H1 (cell line): ENCODE measurements around the gene CREB3. TPM values are rescaled to one million over a fixed set of nuclear protein-coding genes. Genes with fewer than 3 reads are reported as not detected.

Source experiments
- CTCF ChIA-PET: fragments of 300-600 bp; sonication (Branson Sonifier 250); formaldehyde crosslinking; loops from one replicate; lab custom pipeline; 2021; ENCODE audit not compliant: partially characterized antibody; lab: Charles Lee
- POLR2A ChIA-PET: fragments of 300-600 bp; sonication (Branson Sonifier 250); formaldehyde crosslinking; loops from one replicate; lab custom pipeline; 2021; ENCODE audit warnings: inconsistent platforms; ENCODE audit not compliant: partially characterized antibody; lab: Charles Lee
- DNase-seq, 2 experiments: peaks; one replicate each; pipeline versions ENCODE4 v3.0.0 to v3.0.0-alpha.2; 2010 to 2022; ENCODE audit warnings: low spot score in 2 of 2, low read depth in 1 of 2, mixed read lengths in 1 of 2
- FAIRE-seq: peaks from 2 replicates; lab custom pipeline; 2011; peaks lifted over from hg19 to GRCh38; lab: Jason Lieb, UNC
- H2AFZ ChIP-seq: 2 replicates; pipeline ENCODE4 v1.8.1; 2012; ENCODE audit warnings: low read length, inconsistent platforms
- H2AK5ac ChIP-seq: 2 replicates; pipeline ENCODE4 v1.6.1; 2013; ENCODE audit warnings: low read depth, low read length
- H2BK120ac ChIP-seq: replicated peaks from 2 replicates; pipeline ENCODE3; 2013; ENCODE audit warnings: low read depth, low read length, inconsistent platforms
- H2BK12ac ChIP-seq: 2 replicates; pipeline ENCODE4 v1.6.1; 2013; ENCODE audit warnings: low read depth, low read length
- H2BK15ac ChIP-seq: 2 replicates; pipeline ENCODE4 v1.6.1; 2013; ENCODE audit warnings: low read length
- H2BK20ac ChIP-seq: 2 replicates; pipeline ENCODE4 v1.6.1; 2013; ENCODE audit warnings: low read length
- H2BK5ac ChIP-seq: 2 replicates; pipeline ENCODE4 v1.6.1; 2013; ENCODE audit warnings: low read depth, low read length
- H3K14ac ChIP-seq: 2 replicates; pipeline ENCODE4 v1.6.1; 2013; ENCODE audit warnings: inconsistent platforms; ENCODE audit not compliant: insufficient read length
- H3K18ac ChIP-seq: 2 replicates; pipeline ENCODE4 v1.6.1; 2013; ENCODE audit warnings: low read length; ENCODE audit errors: extremely low read depth
- H3K23ac ChIP-seq: 2 replicates; pipeline ENCODE4 v1.6.1; 2013; ENCODE audit warnings: inconsistent platforms; ENCODE audit not compliant: insufficient read length
- H3K23me2 ChIP-seq: 2 replicates; pipeline ENCODE4 v1.6.1; 2013; ENCODE audit warnings: low read depth, low read length
- H3K27ac ChIP-seq: 2 replicates; pipeline ENCODE4 v1.6.1; 2011; ENCODE audit warnings: low read depth, low read length, inconsistent platforms
- H3K27me3 ChIP-seq, 4 experiments: replicated peaks in 1 of 4; 1 replicate in 1 of 4; 2 replicates in 3 of 4; pipeline versions ENCODE4 v1.6.1 to v1.8.1; 2011 to 2013; ENCODE audit warnings: low read length in 3 of 4, mild to moderate bottlenecking in 3 of 4, inconsistent platforms in 2 of 4, mixed read lengths in 2 of 4, moderate library complexity in 1 of 4; ENCODE audit not compliant: control insufficient read depth in 3 of 4, insufficient read depth in 3 of 4; ENCODE audit errors: extremely low read depth in 1 of 4
- H3K36me3 ChIP-seq, 4 experiments: 2 replicates each; pipeline versions ENCODE4 v1.6.1 to v1.8.1; 2011 to 2013; ENCODE audit warnings: mild to moderate bottlenecking in 4 of 4, low read length in 3 of 4, moderate library complexity in 2 of 4, control low read depth in 1 of 4, inconsistent platforms in 1 of 4; ENCODE audit not compliant: insufficient read depth in 4 of 4, control insufficient read depth in 2 of 4
- H3K4ac ChIP-seq: replicated peaks from 2 replicates; pipeline ENCODE3; 2013; ENCODE audit warnings: low read length, low read depth, mixed read lengths, inconsistent platforms; ENCODE audit not compliant: insufficient read length
- H3K4me1 ChIP-seq, 4 experiments: replicated peaks in 1 of 4; 1 replicate in 1 of 4; 2 replicates in 3 of 4; pipeline versions ENCODE4 v1.6.1 to v1.8.1; 2011 to 2013; ENCODE audit warnings: low read length in 3 of 4, inconsistent platforms in 2 of 4, mixed read lengths in 1 of 4; ENCODE audit not compliant: insufficient read depth in 4 of 4, control insufficient read depth in 3 of 4
- H3K4me2 ChIP-seq, 2 experiments: 2 replicates each; pipeline versions ENCODE4 v1.6.1 to v1.8.1; 2011 to 2013; ENCODE audit warnings: low read depth in 2 of 2, low read length in 2 of 2, control low read depth in 1 of 2, inconsistent platforms in 1 of 2, mild to moderate bottlenecking in 1 of 2; ENCODE audit not compliant: insufficient read depth in 1 of 2
- H3K4me3 ChIP-seq, 4 experiments: fragments of 200-600, 300-600 bp in 1 of 4; sonication (generic), shearing (Covaris generic), sonication (Bioruptor Twin) in 1 of 4; 2 replicates each; pipeline versions ENCODE4 v1.5.1 to v1.8.1; 2011 to 2016; ENCODE audit warnings: low read length in 4 of 4, low read depth in 3 of 4, control low read depth in 2 of 4, inconsistent platforms in 2 of 4, mild to moderate bottlenecking in 2 of 4, mixed read lengths in 1 of 4, moderate library complexity in 1 of 4; ENCODE audit not compliant: insufficient read depth in 2 of 4; ENCODE audit errors: extremely low read depth in 1 of 4
- H3K56ac ChIP-seq: replicated peaks from 2 replicates; pipeline ENCODE3; 2013; ENCODE audit warnings: low read depth, mild to moderate bottlenecking, mixed read lengths, low read length, inconsistent platforms; ENCODE audit not compliant: insufficient read length
- H3K79me1 ChIP-seq: 2 replicates; pipeline ENCODE4 v1.6.1; 2013; ENCODE audit warnings: low read depth, low read length, control low read depth
- H3K79me2 ChIP-seq, 2 experiments: 2 replicates each; pipeline versions ENCODE4 v1.6.1 to v1.8.1; 2012 to 2013; ENCODE audit warnings: low read length in 2 of 2, mild to moderate bottlenecking in 2 of 2, inconsistent platforms in 1 of 2; ENCODE audit not compliant: insufficient read depth in 2 of 2, control insufficient read depth in 1 of 2
- H3K9ac ChIP-seq, 4 experiments: replicated peaks in 1 of 4; 1 replicate in 1 of 4; 2 replicates in 3 of 4; pipeline versions ENCODE4 v1.6.1 to v1.8.1; 2011 to 2013; ENCODE audit warnings: low read depth in 3 of 4, low read length in 3 of 4, control low read depth in 2 of 4, mild to moderate bottlenecking in 2 of 4, moderate library complexity in 2 of 4, inconsistent platforms in 1 of 4; ENCODE audit errors: extremely low read depth in 1 of 4
- H3K9me3 ChIP-seq, 2 experiments: 2 replicates each; pipeline versions ENCODE4 v1.6.1 to v1.8.1; 2012 to 2013; ENCODE audit warnings: mild to moderate bottlenecking in 2 of 2, moderate library complexity in 2 of 2, control low read depth in 1 of 2, inconsistent platforms in 1 of 2, low read depth in 1 of 2, low read length in 1 of 2, mixed read lengths in 1 of 2; ENCODE audit not compliant: insufficient read depth in 2 of 2
- H4K20me1 ChIP-seq, 2 experiments: replicated peaks in 1 of 2; 2 replicates each; pipeline versions ENCODE3 to v1.8.1; 2011 to 2013; ENCODE audit warnings: inconsistent platforms in 2 of 2, low read length in 2 of 2, mild to moderate bottlenecking in 1 of 2; ENCODE audit not compliant: insufficient read depth in 2 of 2, control insufficient read depth in 1 of 2
- H4K5ac ChIP-seq: 2 replicates; pipeline ENCODE4 v1.6.1; 2013; ENCODE audit warnings: low read length, low read depth, mixed read lengths, inconsistent platforms; ENCODE audit not compliant: insufficient read length
- H4K8ac ChIP-seq: 2 replicates; pipeline ENCODE4 v1.8.0; 2013; ENCODE audit warnings: mild to moderate bottlenecking, moderate library complexity, low read length, inconsistent platforms; ENCODE audit not compliant: insufficient read depth; ENCODE audit errors: extremely low read depth
- H4K91ac ChIP-seq: replicated peaks from 2 replicates; pipeline ENCODE3; 2013; ENCODE audit warnings: low read length, mixed read lengths, inconsistent platforms; ENCODE audit not compliant: insufficient read length
- ASH2L ChIP-seq: fragments of 200-600, 300-600 bp; sonication (generic); IDR thresholded peaks from one replicate; pipeline ENCODE4 v1.7.1; 2017; ENCODE audit warnings: low read length
- BRCA1 ChIP-seq: IDR thresholded peaks from 2 replicates; pipeline ENCODE4 v1.6.1; 2012; ENCODE audit warnings: low read depth, low read length, improper control_type of control experiment
- CTCF ChIP-seq, 3 experiments: IDR thresholded peaks; 1 replicate in 2 of 3; 2 replicates in 1 of 3; pipeline versions ENCODE4 v1.5.1 to v1.6.1; 2011; ENCODE audit warnings: low read length in 3 of 3, mild to moderate bottlenecking in 3 of 3, inconsistent platforms in 2 of 3, low read depth in 1 of 3, moderate library complexity in 1 of 3; ENCODE audit not compliant: insufficient read depth in 1 of 3; ENCODE audit errors: control extremely low read depth in 1 of 3
- SAP30 ChIP-seq: fragments of 300-600 bp; sonication (generic); IDR thresholded peaks from 2 replicates; pipeline ENCODE4 v1.7.1; 2012; ENCODE audit warnings: low read length, moderate library complexity, mild to moderate bottlenecking, inconsistent platforms; ENCODE audit not compliant: insufficient read depth, insufficient replicate concordance
- SIN3A ChIP-seq, 2 experiments: IDR thresholded peaks in 1 of 2; conservative IDR thresholded peaks in 1 of 2; 2 replicates each; pipeline ENCODE4 v1.6.1; 2011 to 2012; ENCODE audit warnings: low read length in 2 of 2, improper control_type of control experiment in 1 of 2, low read depth in 1 of 2, mild to moderate bottlenecking in 1 of 2
- TEAD4 ChIP-seq: IDR thresholded peaks from 2 replicates; pipeline ENCODE4 v1.6.1; 2012; ENCODE audit warnings: low read depth, low read length, inconsistent platforms, mixed read lengths
- whole genome bisulfite sequencing, 2 experiments: shearing (Covaris generic) in 1 of 2; methylation state at CpG; one replicate each; pipeline versions ENCODE4 v1.1.6 to v1.1.7; 2013 to 2015; ENCODE audit warnings: low lambda C conversion rate in 2 of 2, mixed read lengths in 2 of 2, inconsistent platforms in 1 of 2, low coverage in 1 of 2, missing lambda C conversion rate in 1 of 2; ENCODE audit not compliant: insufficient replicate concordance in 2 of 2, insufficient coverage in 1 of 2, insufficient read length in 1 of 2; ENCODE audit errors: extremely low coverage in 1 of 2, missing lambda C conversion rate in 1 of 2; 5-methylcytosine and 5-hydroxymethylcytosine counted together
- polyA plus RNA-seq, 7 experiments: library from polyadenylated mRNA; depleted of rRNA in 3 of 7; stranded (reverse) in 5 of 7; unstranded in 2 of 7; fragments of >200 nt in 5 of 7; fragments of 200-250 nt in 2 of 7; gene quantifications; 1 replicate in 5 of 7; 2 replicates in 1 of 7; 4 replicates in 1 of 7; pipeline versions ENCODE4 v1.2.1 to v1.2.3, GENCODE V29; 2011 to 2013; ENCODE audit warnings: missing spikeins in 2 of 7, mixed read lengths in 2 of 7
- total RNA-seq: library from RNA; stranded (reverse); fragmentation: NEBNext Ultra II Directional; extraction: Animal tissue kit (Norgen Biotek cat#: 25700); gene quantifications from 2 replicates; pipeline ENCODE4 v1.2.1, GENCODE V29; 2021

CREB3 gene
- total and polyA plus RNA-seq, 2 of the 8 experiments (the other 6 are each of a cell fraction or from before 2014, with no cell fraction given), result 24.4 to 25.7 TPM

DNA sequence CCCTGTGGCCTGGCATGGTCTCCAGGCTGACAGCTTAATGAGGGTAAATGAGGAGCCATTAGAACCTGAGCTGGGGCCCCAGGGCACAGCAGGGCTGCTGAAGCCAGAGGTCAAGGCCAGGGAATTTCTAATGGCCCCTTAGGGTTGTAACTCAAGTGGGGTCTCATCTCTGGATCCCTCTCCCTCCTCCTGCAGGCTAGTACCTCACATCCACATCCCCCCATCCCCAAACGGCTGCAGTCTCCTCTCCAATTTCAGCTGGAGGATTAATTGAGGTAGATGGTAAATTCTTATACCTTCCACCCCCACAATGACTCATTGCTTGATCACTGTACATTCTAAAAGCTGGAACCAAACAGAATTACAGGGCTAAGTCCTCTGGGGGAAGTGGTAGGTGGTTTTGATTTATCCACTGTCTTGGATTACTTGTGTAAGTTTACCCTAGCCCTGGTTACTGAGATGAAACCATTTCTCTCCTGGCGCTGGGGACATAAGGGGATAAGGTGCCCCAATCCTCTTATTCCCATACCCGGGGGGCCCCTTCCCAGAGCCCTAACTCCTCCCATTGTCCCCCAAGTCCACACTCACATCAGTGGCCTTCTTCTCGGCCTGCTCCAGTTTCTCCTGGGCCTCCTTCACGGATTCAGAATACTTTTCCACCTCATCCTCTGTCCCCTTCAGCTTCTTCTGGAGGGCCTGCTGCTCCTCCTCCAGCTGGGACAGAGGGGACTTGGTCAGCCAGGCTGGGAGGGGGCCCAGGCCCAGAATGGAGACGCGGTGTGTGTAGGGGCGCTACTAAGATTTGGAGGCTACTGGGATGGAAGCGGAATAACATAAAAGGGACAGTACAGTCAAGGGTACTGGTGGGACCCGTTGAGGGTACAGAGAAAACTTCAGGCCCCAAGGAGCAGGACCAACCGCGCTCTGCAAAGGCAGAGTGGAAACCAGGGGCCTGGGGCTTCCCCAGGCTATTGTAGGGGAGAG lies 43.6 kb upstream of the CREB3 start:
- Histone ChIP-seq H3K56ac (peak overlapping the region; percentile 64), H3K18ac (peak overlapping the region; percentile 32), H3K79me2 (peaks cover 0 to 21% of the 10 kb centered on the region in 2 experiments; a peak in 2 of 4 replicates), H3K4ac (no peak overlapping the region), H4K91ac (peak overlapping the region; percentile 17), H3K14ac (no peak overlapping the region), H2BK5ac (peak overlapping the region; percentile 86; the same call in 1 of the 2 replicates), H3K4me3 (peak overlapping the region; percentile 72 to 99 (median 82)), H2BK15ac (no peak overlapping the region), H3K9me3 (no peaks in the 10 kb centered on the region), H3K79me1 (peaks cover 2% of the 10 kb centered on the region; the same call in 1 of the 2 replicates), H4K5ac (peak overlapping the region; percentile 54), H2AFZ (no peak overlapping the region), H2BK120ac (no peak overlapping the region), H3K9ac (peak overlapping the region in 3 of 4 experiments; percentile 25 to 76 (median 73); a peak in 6 of 7 replicates), H3K36me3 (peaks cover 12 to 26% (median 22%) of the 10 kb centered on the region in 4 experiments), H3K27me3 (no peaks in the 10 kb centered on the region), H2BK20ac (no peak overlapping the region), H3K4me1 (peaks cover 6 to 15% (median 8%) of the 10 kb centered on the region in 4 experiments; a peak in 6 of 7 replicates), H2BK12ac (no peak overlapping the region), H4K8ac (peak overlapping the region; percentile 97), H3K4me2 (peak overlapping the region; percentile 84 to 90), H2AK5ac (no peak overlapping the region; the same call in 1 of the 2 replicates), H3K23me2 (peaks cover 12% of the 10 kb centered on the region), H4K20me1 (peaks cover 8 to 9% of the 10 kb centered on the region in 2 experiments), H3K23ac (no peak overlapping the region), H3K27ac (peak overlapping the region; percentile 54; the same call in 1 of the 2 replicates)
- POLR2A ChIA-PET, result interaction anchor here (0.5 to 14.9 kb wide), 21 partner anchors 8 to 135 kb away, joined by 3 to 158 read pairs (median 5); partner anchors contain the start of genes ARHGEF39, CA9, CCDC107 and CREB3
- FAIRE-seq, result no peak
- no peak for TF ChIP-seq BRCA1
- TF ChIP-seq ASH2L, result no peak
- TF ChIP-seq SAP30, result no peak
- TF ChIP-seq TEAD4, result no peak
- no peak for TF ChIP-seq CTCF (IDR thresholded peaks at IDR 0.05; ENCODE audit: control extremely low read depth in 1 of 3, insufficient read depth in 1 of 3, low read depth in 1 of 3, low read length in 3 of 3)
- 0 out of 4 replicates have a peak, but pooled peaks of 1 of the 2 experiments have one; percentile 35 for TF ChIP-seq SIN3A (conservative IDR thresholded peaks at IDR 0.05 in 1 of 2, IDR thresholded peaks at IDR 0.05 in 1 of 2; ENCODE audit: low read depth in 1 of 2, low read length in 2 of 2)
- DNase-seq, result no peak
- CTCF ChIA-PET, result interaction anchor here (0.7 to 14.1 kb wide), 9 partner anchors 8 to 64 kb away, joined by 3 to 347 read pairs (median 4); partner anchors contain the start of genes ARHGEF39, CCDC107 and RMRP
- WGBS, 2 experiments, result 24% methylated on average over 12 of the region's 12 CpGs; no CpG with 5 or more reads in 1 of the 2 experiments
